Pons (tissue), 1 donor: ENCODE results near the gene EP400.
A peak's percentile ranks its signal among the peaks of the same experiment; 100 is the strongest.
"Not testable (repeated sequence)": the region's sequence is repeated elsewhere in the genome, so short reads cannot be mapped to it uniquely, and the experiment has no call there.

Experiments used
- DNase-seq: peaks from one replicate; pipeline ENCODE4 v3.0.0-alpha.2; 2016; ENCODE audit warnings: low spot score

EP400 gene

GRCh38 chr12:131928080-131928710, 21.5 kb upstream of the EP400 start:
- DNase-seq, result no peak

GRCh38 chr12:131928711-131929580, 20.8 kb upstream of the EP400 start, which contains the start of gene PUS1:
Gene PUS1, plus strand, starts transcription at chr12:131929276. Its CDS starts 447 bp downstream, at chr12:131929723.
- DNase-seq, result peak; percentile 90

- DNase-seq, result no peak
These were observed 19.9 kb upstream of the EP400 start for GRCh38 chr12:131929581-131930456.

- DNase-seq, result no peak
These were observed 19.2 kb upstream of the EP400 start for GRCh38 chr12:131930510-131930909.

- DNase-seq, result no peak
These were observed 16.4 kb upstream of the EP400 start for GRCh38 chr12:131933387-131933786.

- DNase-seq, result no peak
These were observed 15.2 kb upstream of the EP400 start for GRCh38 chr12:131934535-131934934.

- DNase-seq, result no peak
These were observed 11.7 kb upstream of the EP400 start for GRCh38 chr12:131938082-131938481.

GRCh38 chr12:131939007-131939406, 10.7 kb upstream of the EP400 start:
- no peak for DNase-seq

GRCh38 chr12:131940141-131940547, 9.6 kb upstream of the EP400 start:
- no peak for DNase-seq

- no peak for DNase-seq
These were observed 8.4 kb upstream of the EP400 start for GRCh38 chr12:131941116-131941986.

GRCh38 chr12:131941987-131942341, 7.8 kb upstream of the EP400 start:
- no peak for DNase-seq

GRCh38 chr12:131942671-131943070, 7.1 kb upstream of the EP400 start:
- no peak for DNase-seq

- no peak for DNase-seq
These were observed 6.4 kb upstream of the EP400 start for GRCh38 chr12:131943389-131943788.

- no peak for DNase-seq
These were observed 5.9 kb upstream of the EP400 start for GRCh38 chr12:131943876-131944275.

- no peak for DNase-seq
These were observed 5.0 kb upstream of the EP400 start for GRCh38 chr12:131944601-131945251.

- DNase-seq, result no peak
These were observed 3.0 kb upstream of the EP400 start for GRCh38 chr12:131946757-131947156.

GRCh38 chr12:131947482-131948027, 2.2 kb upstream of the EP400 start:
- no peak for DNase-seq

- no peak for DNase-seq
These were observed 1.5 kb upstream of the EP400 start for GRCh38 chr12:131948166-131948712.

- not testable (repeated sequence) for DNase-seq
These were observed 870 bp upstream of the EP400 start for GRCh38 chr12:131948713-131949430.
